Glutamatergic neuron (in vitro differentiated cells): Measurements from ENCODE around the gene AGFG2. TPM values are rescaled to one million over a fixed set of nuclear protein-coding genes. Genes with fewer than 3 reads are reported as not detected.
"Not testable (repeated sequence)": the region's sequence is repeated elsewhere in the genome, so short reads cannot be mapped to it uniquely, and the experiment has no call there.

Experiments used
- DNase-seq: peaks from one replicate; pipeline ENCODE4 v3.0.0; 2022
- H3K27ac Mint-ChIP-seq: one replicate; pipeline ENCODE4 v1.8.0; 2020; ENCODE audit warnings: mild to moderate bottlenecking, mixed read lengths, inconsistent platforms; ENCODE audit not compliant: unreplicated experiment
- H3K27me3 Mint-ChIP-seq: one replicate; pipeline ENCODE4 v1.8.0; 2020; ENCODE audit warnings: mild to moderate bottlenecking, moderate library complexity, mixed read lengths, inconsistent platforms; ENCODE audit not compliant: unreplicated experiment
- H3K36me3 Mint-ChIP-seq: one replicate; pipeline ENCODE4 v1.8.0; 2020; ENCODE audit warnings: mild to moderate bottlenecking, mixed read lengths, inconsistent platforms; ENCODE audit not compliant: unreplicated experiment
- H3K4me1 Mint-ChIP-seq: one replicate; pipeline ENCODE4 v1.8.0; 2020; ENCODE audit warnings: mild to moderate bottlenecking, low read depth, mixed read lengths, inconsistent platforms; ENCODE audit not compliant: unreplicated experiment
- H3K4me3 Mint-ChIP-seq: one replicate; pipeline ENCODE4 v1.8.0; 2020; ENCODE audit warnings: mild to moderate bottlenecking, mixed read lengths, inconsistent platforms; ENCODE audit not compliant: unreplicated experiment
- H3K9me3 Mint-ChIP-seq: one replicate; pipeline ENCODE4 v1.8.0; 2020; ENCODE audit warnings: mild to moderate bottlenecking, moderate library complexity, mixed read lengths, inconsistent platforms; ENCODE audit not compliant: unreplicated experiment
- total RNA-seq: library from RNA; stranded (reverse); fragmentation: NEBNext Ultra II Directional; extraction: Animal tissue kit (Norgen Biotek cat#: 25700); gene quantifications from one replicate; pipeline ENCODE4 v1.2.1, GENCODE V29; 2021; ENCODE audit not compliant: unreplicated experiment
- TF ChIP-seq, protein P1 (sequence below): fragments of 200-600 bp; sonication (generic); IDR thresholded peaks from one replicate; pipeline ENCODE4 v1.5.0; 2021; ENCODE audit not compliant: partially characterized antibody, unreplicated experiment

Gene AGFG2
- total RNA-seq, 1 donor from 2014 or later, result 5.7 TPM

DNA sequence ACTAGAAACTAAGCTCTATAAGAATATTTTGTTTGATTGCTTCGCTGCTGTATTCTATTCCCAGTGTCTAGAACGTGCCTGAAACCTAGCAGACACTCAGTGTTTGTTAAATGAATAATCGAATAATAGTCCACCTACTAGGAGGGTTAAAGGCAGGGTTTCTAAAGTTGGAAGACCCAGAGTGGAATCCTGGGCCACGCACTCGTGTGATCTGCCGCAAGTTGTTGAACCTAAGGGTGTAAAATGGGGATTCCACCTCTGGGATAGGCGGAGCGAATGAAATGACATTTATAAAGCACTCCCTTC is 702 bp upstream of the AGFG2 start:
- Mint-ChIP-seq H3K27ac (no peak overlapping the region), H3K4me1 (no peaks in the 10 kb centered on the region), H3K9me3 (peaks cover 2% of the 10 kb centered on the region), H3K36me3 (no peaks in the 10 kb centered on the region), H3K4me3 (peak overlapping the region; percentile 85), H3K27me3 (peaks cover 4% of the 10 kb centered on the region)
- TF ChIP-seq, protein P1, sequence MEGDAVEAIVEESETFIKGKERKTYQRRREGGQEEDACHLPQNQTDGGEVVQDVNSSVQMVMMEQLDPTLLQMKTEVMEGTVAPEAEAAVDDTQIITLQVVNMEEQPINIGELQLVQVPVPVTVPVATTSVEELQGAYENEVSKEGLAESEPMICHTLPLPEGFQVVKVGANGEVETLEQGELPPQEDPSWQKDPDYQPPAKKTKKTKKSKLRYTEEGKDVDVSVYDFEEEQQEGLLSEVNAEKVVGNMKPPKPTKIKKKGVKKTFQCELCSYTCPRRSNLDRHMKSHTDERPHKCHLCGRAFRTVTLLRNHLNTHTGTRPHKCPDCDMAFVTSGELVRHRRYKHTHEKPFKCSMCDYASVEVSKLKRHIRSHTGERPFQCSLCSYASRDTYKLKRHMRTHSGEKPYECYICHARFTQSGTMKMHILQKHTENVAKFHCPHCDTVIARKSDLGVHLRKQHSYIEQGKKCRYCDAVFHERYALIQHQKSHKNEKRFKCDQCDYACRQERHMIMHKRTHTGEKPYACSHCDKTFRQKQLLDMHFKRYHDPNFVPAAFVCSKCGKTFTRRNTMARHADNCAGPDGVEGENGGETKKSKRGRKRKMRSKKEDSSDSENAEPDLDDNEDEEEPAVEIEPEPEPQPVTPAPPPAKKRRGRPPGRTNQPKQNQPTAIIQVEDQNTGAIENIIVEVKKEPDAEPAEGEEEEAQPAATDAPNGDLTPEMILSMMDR, result no peak
- no peak for DNase-seq

DNA sequence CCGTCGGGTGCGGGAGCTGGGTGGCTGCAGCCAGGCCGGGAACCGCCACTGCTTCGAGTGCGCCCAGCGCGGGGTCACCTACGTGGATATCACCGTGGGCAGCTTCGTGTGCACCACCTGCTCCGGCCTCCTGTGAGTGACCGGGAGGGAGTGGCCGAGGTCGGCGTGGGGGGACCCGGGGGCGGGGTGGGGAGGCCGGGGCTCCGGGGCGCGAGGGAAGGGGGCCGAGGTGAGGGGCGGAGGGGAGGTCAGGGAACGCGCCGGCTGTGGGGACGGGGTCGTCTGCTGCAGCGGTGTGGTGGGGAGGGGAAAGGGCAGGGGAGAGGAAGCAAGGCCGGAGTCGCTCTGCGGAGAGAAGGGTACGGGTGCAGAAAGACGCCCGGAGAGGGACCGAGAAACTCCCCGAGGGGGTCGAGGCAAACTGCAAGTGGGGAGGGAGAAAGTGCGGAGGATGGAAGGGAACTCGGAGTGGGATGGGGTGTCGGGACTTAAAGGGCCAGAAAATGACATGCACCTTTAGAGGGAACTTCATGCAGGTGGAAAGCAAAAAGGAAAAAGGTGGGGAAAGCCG is 518 bp downstream of the AGFG2 start:
- no peak overlapping the region for H3K27ac Mint-ChIP-seq
- no peaks in the 10 kb centered on the region for H3K4me1 Mint-ChIP-seq
- TF ChIP-seq, protein P1, result no peak
- no peaks in the 10 kb centered on the region for H3K36me3 Mint-ChIP-seq
- peak; percentile 45 for DNase-seq
- peaks cover 2% of the 10 kb centered on the region for H3K9me3 Mint-ChIP-seq
- H3K4me3 Mint-ChIP-seq, result peak overlapping the region; percentile 87
- peaks cover 3% of the 10 kb centered on the region for H3K27me3 Mint-ChIP-seq

DNA sequence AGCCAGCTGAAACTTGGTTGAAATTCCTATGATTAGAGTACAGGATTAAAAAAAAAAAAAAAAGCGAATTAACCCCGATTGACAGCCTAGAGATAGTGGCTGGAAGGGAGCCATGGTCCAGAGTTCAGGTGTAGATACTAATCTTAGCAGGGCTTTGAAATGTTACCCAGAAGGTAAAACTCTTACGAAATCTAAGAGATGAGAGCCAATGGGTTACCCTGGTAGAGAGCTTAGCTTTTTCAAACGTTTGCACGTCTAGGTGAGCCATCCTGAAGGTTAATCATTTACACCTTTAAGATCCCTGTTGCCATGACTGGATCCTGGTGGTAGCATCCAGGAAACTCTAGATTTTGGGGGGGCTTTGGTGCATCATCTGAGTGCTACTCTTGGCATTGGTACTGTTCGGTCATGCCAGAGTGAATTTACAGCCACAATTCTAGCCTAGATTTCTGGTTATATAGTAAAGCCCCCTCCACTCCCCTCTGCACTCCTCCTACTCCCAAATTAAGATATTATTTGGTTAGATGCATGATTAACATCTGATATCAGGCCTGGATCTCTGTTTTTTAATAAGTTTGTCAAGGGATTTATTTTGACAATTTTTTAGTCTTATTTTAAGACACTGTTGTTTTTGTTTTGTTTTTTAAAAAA is 1.2 kb downstream of the AGFG2 start:
- H3K4me1 Mint-ChIP-seq, result no peaks in the 10 kb centered on the region

DNA sequence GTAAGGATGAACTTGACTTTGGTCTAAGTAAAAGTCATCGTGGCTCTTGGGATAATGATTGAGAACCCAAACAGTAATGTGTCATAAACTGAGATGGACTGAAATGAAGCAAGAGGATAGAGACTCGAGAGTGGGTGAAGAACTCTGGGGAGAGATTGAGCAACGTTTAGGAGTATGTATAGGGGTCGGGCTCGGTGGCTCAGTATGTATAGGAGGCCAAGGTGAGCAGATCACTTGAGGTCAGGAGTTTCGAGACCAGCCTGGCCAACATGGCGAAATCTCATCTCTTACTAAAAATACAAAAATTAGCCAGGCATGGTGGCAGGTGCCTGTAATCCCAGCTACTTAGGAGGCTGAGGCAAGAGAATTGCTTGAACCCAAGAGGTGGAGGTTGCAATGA is 2.3 kb downstream of the AGFG2 start:
- H3K27ac Mint-ChIP-seq, H3K4me3 Mint-ChIP-seq, H3K9me3 Mint-ChIP-seq, DNase-seq, H3K27me3 Mint-ChIP-seq, H3K36me3 Mint-ChIP-seq, H3K4me1 Mint-ChIP-seq: not testable (repeated sequence)

More for the DNA sequence above, 1.2 kb downstream of the AGFG2 start:
- no peaks in the 10 kb centered on the region for H3K36me3 Mint-ChIP-seq
- H3K27ac Mint-ChIP-seq, result no peak overlapping the region
- H3K4me3 Mint-ChIP-seq, result peak overlapping the region; percentile 87
- TF ChIP-seq, protein P1, result no peak
- peaks cover 3% of the 10 kb centered on the region for H3K27me3 Mint-ChIP-seq
- H3K9me3 Mint-ChIP-seq, result peaks cover 2% of the 10 kb centered on the region
- no peak for DNase-seq

DNA sequence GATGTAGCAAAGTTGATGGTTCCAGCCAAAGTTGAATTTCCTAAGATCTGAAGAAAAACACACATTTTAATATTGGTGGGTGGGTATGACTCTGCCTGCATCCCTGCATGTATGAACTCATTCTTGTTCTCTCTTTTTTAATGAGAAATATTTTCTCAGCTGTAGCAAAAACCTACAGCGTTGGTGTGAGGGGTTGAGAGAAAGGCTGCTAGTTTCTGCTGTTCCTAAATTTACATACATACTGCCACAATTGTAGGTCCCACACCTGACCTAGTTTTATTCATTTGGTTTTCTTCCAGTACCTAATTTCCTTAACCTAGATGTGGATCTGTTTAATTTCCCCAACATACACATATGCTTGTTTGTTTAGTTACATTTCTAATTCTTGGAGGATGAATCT is 4.6 kb downstream of the AGFG2 start:
- no peak for DNase-seq
- Mint-ChIP-seq H3K9me3 (no peaks in the 10 kb centered on the region), H3K4me1 (no peaks in the 10 kb centered on the region), H3K27ac (no peak overlapping the region), H3K4me3 (no peak overlapping the region), H3K27me3 (no peaks in the 10 kb centered on the region), H3K36me3 (no peaks in the 10 kb centered on the region)
- TF ChIP-seq, protein P1, result no peak
